GM12892 (cell line): Measurements from ENCODE around the gene TOR1AIP2.
A peak's percentile ranks its signal among the peaks of the same experiment; 100 is the strongest.
"Not testable (repeated sequence)": the region's sequence is repeated elsewhere in the genome, so short reads cannot be mapped to it uniquely, and the experiment has no call there.

Experiments used
- DNase-seq: peaks from one replicate; pipeline ENCODE4 v3.0.0; 2011; ENCODE audit not compliant: insufficient read length
- FAIRE-seq: peaks from 2 replicates; lab custom pipeline; 2011; peaks lifted over from hg19 to GRCh38; lab: Jason Lieb, UNC
- POLR2A ChIP-seq: IDR thresholded peaks from 2 replicates; pipeline ENCODE4 v1.6.1; 2011; ENCODE audit warnings: low read depth, low read length, control low read depth
- POLR2AphosphoS5 ChIP-seq: IDR thresholded peaks from 2 replicates; pipeline ENCODE4 v1.6.1; 2011; ENCODE audit warnings: low read depth, low read length, control low read depth
- TAF1 ChIP-seq: IDR thresholded peaks from 2 replicates; pipeline ENCODE4 v1.6.1; 2011; ENCODE audit warnings: low read depth, mild to moderate bottlenecking, control low read depth, low read length, borderline replicate concordance

Gene TOR1AIP2

GRCh38 chr1:179809506-179810366 is 67.9 kb downstream of the TOR1AIP2 start:
- DNase-seq (no peak), FAIRE-seq (peak; percentile 84)
- TF ChIP-seq TAF1 (no peak), POLR2AphosphoS5 (no peak), POLR2A (no peak)

- no peak for TF ChIP-seq TAF1
- no peak for TF ChIP-seq POLR2AphosphoS5
- no peak for TF ChIP-seq POLR2A
- FAIRE-seq (no peak), DNase-seq (no peak)
These were observed 69.1 kb downstream of the TOR1AIP2 start for GRCh38 chr1:179808503-179808902.

- FAIRE-seq (no peak), DNase-seq (no peak)
- TF ChIP-seq POLR2A (no peak), TAF1 (no peak), POLR2AphosphoS5 (no peak)
These were observed 69.7 kb downstream of the TOR1AIP2 start for GRCh38 chr1:179807691-179808485.

DNA sequence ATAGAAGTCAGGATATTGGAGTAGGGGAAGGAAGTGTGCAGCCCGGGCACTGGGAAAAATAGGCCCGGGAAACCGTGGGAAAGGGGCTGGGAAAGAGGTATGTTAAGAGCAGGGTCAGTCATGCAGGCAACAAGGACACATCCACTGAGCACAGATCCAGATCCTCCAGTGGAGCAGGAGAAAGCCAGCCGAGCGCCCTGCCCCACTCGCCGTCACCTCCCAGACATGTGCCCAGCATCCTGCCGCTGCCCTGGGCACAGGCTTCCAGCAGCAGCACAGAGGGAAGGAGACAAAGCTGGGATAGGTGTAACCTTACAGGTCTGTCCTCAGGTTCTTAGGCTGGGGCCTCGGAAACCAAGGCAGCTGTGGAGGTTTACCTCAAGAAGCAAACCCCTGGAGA is 70.3 kb downstream of the TOR1AIP2 start:
- no peak for TF ChIP-seq POLR2AphosphoS5
- TF ChIP-seq POLR2A = no peak
- no peak for TF ChIP-seq TAF1
- FAIRE-seq (no peak), DNase-seq (no peak)

GRCh38 chr1:179806333-179806732 is 71.3 kb downstream of the TOR1AIP2 start:
- no peak for DNase-seq
- no peak for TF ChIP-seq POLR2AphosphoS5
- TF ChIP-seq POLR2A = no peak
- no peak for TF ChIP-seq TAF1
- no peak for FAIRE-seq

DNA sequence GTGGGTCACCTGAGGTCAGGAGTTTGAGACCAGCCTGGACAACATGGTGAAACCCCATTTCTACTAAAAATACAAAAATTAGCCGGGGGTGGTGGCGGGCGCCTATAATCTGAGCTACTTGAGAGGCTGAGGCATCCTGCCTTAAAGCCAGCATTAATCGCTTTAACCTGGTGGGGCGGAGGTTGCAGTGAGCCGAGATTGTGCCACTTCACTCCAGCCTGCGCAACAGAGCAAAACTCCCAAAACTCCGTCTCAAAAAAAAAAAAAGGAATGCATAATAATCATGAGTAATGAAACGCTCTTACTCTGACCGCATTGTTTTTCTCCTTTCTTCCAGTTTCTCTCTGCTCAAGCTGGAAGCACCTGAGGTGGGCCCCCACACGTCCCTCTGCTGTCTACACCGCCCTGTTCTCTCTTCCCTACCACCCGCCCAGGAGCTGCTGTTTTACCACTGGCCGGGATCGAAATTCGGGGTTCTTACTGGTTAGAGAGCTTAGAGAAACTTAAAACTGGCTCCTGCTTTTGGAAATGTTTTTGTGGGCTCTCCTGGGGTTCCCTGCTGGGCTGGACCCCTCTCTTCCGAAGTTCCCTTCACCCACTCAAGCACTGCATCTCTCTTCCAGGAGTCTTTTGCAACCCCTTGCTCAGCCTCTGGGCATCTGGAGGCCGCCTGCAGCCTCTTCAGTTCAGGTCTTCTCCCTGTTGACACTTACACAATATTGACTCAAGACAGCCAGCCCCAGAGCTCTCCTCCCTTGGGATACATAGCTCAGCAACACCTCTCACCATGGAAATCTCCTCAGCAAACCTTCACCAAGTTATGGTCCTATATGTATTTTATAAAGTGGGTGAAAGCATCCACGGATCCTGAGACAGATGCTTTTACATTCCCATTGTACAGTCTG is 72.1 kb downstream of the TOR1AIP2 start:
- FAIRE-seq (no peak), DNase-seq (no peak)
- TF ChIP-seq POLR2AphosphoS5 = no peak
- no peak for TF ChIP-seq POLR2A
- TF ChIP-seq TAF1 = no peak

GRCh38 chr1:179804417-179804816 is 73.2 kb downstream of the TOR1AIP2 start:
- DNase-seq, FAIRE-seq: not testable (repeated sequence)

DNA sequence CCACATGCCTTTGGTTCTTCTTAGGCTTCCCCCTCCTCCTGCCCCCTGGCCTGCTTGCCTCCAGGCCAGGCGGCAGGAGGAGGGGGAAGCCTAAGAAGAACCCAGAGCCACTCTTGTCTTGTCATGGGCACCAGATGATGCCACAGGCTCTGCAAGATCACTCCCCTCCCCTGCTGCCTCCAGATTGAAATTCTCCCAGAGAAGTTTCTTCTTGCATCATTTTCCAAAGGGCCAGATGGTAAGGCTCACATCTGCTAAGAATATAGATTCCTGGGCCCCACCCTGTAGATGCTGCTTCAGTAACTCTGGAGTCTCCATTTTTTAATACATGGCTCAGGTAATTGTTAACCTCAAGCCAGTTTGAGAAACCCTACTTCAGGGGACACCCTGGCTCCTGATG is 73.7 kb downstream of the TOR1AIP2 start:
- DNase-seq = no peak
- TF ChIP-seq POLR2AphosphoS5 (no peak), TAF1 (no peak), POLR2A (no peak)
- no peak for FAIRE-seq

DNA sequence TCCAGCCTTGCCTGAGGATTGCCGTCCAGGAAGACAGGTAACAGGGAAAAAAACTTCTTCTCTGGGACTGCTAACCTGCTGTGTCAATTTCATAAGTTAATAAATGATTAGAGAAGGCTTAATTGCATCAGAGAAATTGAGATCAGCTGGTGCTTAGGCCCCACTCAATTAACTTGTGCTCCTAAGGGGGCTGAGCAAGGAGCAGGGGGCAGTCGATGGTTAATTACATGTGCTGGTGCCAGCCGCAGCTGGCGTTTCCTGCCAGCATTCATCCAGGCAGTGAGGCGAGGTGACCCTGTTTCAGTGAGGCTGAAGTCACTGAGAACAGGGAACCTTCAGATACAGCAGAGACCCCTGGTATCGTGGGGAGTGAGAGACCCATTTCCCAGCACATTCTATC is 74.5 kb downstream of the TOR1AIP2 start:
- FAIRE-seq (no peak), DNase-seq (no peak)
- TF ChIP-seq TAF1 (no peak), POLR2AphosphoS5 (no peak), POLR2A (no peak)

GRCh38 chr1:179800481-179800880 is 77.1 kb downstream of the TOR1AIP2 start:
- TF ChIP-seq TAF1 (no peak), POLR2A (no peak), POLR2AphosphoS5 (no peak)
- DNase-seq (no peak), FAIRE-seq (no peak)
